Vagina (tissue), 2 donors: ENCODE data around the gene NYAP1. TPM values are rescaled to one million over a fixed set of nuclear protein-coding genes. Genes with fewer than 3 reads are reported as not detected.
"Not testable (repeated sequence)": the region's sequence is repeated elsewhere in the genome, so short reads cannot be mapped to it uniquely, and the experiment has no call there.

ENCODE experiments used
- DNase-seq, 2 donors: peaks; one replicate each; pipeline ENCODE4 v3.0.0-alpha.2; 2017; ENCODE audit errors: extremely low spot score in 2 of 2
- H3K27ac ChIP-seq: fragments of 200-600 bp; sonication (generic); one replicate; pipeline ENCODE4 v1.5.1; 2019
- H3K27me3 ChIP-seq: fragments of 200-600 bp; sonication (generic); one replicate; pipeline ENCODE4 v1.5.1; 2019
- H3K36me3 ChIP-seq, 2 donors: fragments of 200-600 bp; sonication (generic); one replicate each; pipeline ENCODE4 v1.5.1; 2017 to 2019
- H3K4me1 ChIP-seq: fragments of 200-600 bp; sonication (generic); one replicate; pipeline ENCODE4 v1.5.1; 2019
- H3K4me3 ChIP-seq, 2 donors: fragments of 200-600 bp; sonication (generic); 1 replicate in 1 of 2; 2 replicates in 1 of 2; pipeline ENCODE4 v1.5.1; 2016 to 2019
- H3K9me3 ChIP-seq: fragments of 200-600 bp; sonication (generic); one replicate; pipeline ENCODE4 v1.5.1; 2019
- CTCF ChIP-seq, 3 experiments: fragments of 450-650 bp in 2 of 3; fragments of 200-600 bp in 1 of 3; sonication (generic) in 1 of 3; IDR thresholded peaks; one replicate each; pipeline ENCODE4 v1.5.1; 2017 to 2019; ENCODE audit warnings: antibody characterized with exemption in 3 of 3, mild to moderate bottlenecking in 2 of 3, moderate library complexity in 2 of 3
- POLR2A ChIP-seq, 2 donors: fragments of 450-650 bp; IDR thresholded peaks; one replicate each; pipeline ENCODE4 v1.6.1; 2017; ENCODE audit warnings: antibody characterized with exemption in 2 of 2, mild to moderate bottlenecking in 2 of 2, moderate library complexity in 2 of 2
- POLR2AphosphoS5 ChIP-seq, 2 donors: sonication (generic); formaldehyde crosslinking; IDR thresholded peaks; one replicate each; pipeline ENCODE4 v1.9.0; 2017; ENCODE audit warnings: antibody characterized with exemption in 2 of 2, mild to moderate bottlenecking in 2 of 2, low read depth in 1 of 2; ENCODE audit not compliant: insufficient read depth in 1 of 2
- intact Hi-C: fragments of 100-400 bp; cut with DNase I; formaldehyde crosslinking; loops from one replicate; pipeline ENCODE4 v1.15.1; 2023
- total RNA-seq: library from RNA; depleted of rRNA; stranded (reverse); fragments of >200 nt; gene quantifications from one replicate; pipeline ENCODE4 v1.2.3, GENCODE V29; 2016

Gene NYAP1
- total RNA-seq, 1 donor from 2014 or later: 3.9 TPM

GRCh38 chr7:100493476-100494264 is 9.9 kb downstream of the NYAP1 start:
- Histone ChIP-seq H3K4me3 (peak overlapping the region; percentile 43 to 61), H3K27me3 (no peaks in the 10 kb centered on the region), H3K9me3 (no peaks in the 10 kb centered on the region), H3K36me3 (no peaks in the 10 kb centered on the region), H3K4me1 (peaks cover 20% of the 10 kb centered on the region), H3K27ac (peak overlapping the region; percentile 66)
- intact Hi-C loops: no loop called here
- no peak for DNase-seq
- TF ChIP-seq CTCF (IDR thresholded peaks at IDR 0.05) (no peak), POLR2AphosphoS5 (IDR thresholded peaks at IDR 0.05; ENCODE audit: insufficient read depth in 1 of 2, low read depth in 1 of 2) (no peak), POLR2A (IDR thresholded peaks at IDR 0.05) (no peak)

DNA sequence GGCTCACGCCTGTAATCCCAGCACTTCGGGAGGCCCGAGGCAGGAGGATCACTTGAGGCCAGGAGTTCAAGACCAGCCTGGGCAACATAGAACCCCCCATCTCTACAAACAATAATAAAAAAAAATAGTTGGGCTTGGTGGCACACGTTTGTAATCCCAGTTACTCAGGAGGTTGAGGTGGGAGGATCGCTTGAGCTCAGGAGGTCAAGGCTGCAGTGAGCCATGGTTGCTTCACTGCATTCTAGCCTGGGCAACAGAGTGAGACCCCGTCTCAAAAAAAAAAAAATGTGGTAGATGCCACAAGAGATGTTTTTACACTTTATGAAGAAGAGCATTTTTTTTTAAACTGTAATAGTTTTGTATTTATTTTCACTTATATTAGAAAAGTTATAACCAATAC is 12.8 kb downstream of the NYAP1 start:
- no peaks in the 10 kb centered on the region for H3K9me3 ChIP-seq
- intact Hi-C loops: no loop called here
- no peaks in the 10 kb centered on the region for H3K27me3 ChIP-seq
- TF ChIP-seq POLR2AphosphoS5 (IDR thresholded peaks at IDR 0.05; ENCODE audit: insufficient read depth in 1 of 2, low read depth in 1 of 2): no peak
- no peak for TF ChIP-seq CTCF (IDR thresholded peaks at IDR 0.05)
- TF ChIP-seq POLR2A (IDR thresholded peaks at IDR 0.05): no peak
- no peak overlapping the region for H3K4me3 ChIP-seq
- no peak overlapping the region for H3K27ac ChIP-seq
- no peak for DNase-seq
- no peaks in the 10 kb centered on the region for H3K36me3 ChIP-seq
- H3K4me1 ChIP-seq: peaks cover 12% of the 10 kb centered on the region

DNA sequence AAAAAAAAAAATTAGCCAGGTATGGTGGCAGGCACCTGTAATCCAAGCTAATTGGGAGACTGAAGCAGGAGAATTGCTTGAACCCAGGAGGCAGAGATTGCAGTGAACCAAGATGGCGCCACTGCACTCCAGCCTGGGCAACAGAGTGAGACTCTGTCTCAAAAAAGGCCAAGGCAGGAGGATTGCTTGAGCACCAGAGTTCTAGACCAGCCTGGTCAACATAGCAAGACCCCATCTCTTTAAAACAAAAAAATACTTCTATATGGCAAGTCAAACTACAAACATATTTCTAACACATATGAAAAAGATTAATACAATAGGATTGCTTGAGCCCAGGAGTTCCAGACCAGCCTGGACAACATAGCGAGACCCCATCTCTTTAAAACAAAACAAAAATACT is 17.0 kb downstream of the NYAP1 start:
- H3K4me1 ChIP-seq, intact Hi-C loops, H3K27ac ChIP-seq, H3K27me3 ChIP-seq, DNase-seq, H3K4me3 ChIP-seq, H3K9me3 ChIP-seq, H3K36me3 ChIP-seq: not testable (repeated sequence)

DNA sequence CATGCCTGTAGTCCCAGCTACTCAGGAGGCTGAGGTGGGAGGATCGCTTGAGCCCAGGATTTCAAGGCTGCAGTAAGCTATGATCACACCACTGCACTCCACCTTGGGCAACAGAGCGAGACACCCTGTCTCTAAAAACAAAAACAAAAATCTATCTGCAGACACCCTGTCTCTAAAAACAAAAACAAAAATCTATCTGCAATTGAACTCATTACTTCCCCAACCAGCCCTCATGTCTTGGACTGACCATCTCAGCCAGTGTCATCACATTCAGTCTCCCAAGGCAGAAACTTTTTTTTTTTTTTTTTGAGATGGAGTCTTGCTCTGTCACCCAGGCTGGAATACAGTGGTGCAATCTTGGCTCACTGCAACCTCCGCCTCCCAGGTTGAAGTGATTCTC is 20.3 kb downstream of the NYAP1 start:
- intact Hi-C loops, H3K4me3 ChIP-seq: not testable (repeated sequence)

DNA sequence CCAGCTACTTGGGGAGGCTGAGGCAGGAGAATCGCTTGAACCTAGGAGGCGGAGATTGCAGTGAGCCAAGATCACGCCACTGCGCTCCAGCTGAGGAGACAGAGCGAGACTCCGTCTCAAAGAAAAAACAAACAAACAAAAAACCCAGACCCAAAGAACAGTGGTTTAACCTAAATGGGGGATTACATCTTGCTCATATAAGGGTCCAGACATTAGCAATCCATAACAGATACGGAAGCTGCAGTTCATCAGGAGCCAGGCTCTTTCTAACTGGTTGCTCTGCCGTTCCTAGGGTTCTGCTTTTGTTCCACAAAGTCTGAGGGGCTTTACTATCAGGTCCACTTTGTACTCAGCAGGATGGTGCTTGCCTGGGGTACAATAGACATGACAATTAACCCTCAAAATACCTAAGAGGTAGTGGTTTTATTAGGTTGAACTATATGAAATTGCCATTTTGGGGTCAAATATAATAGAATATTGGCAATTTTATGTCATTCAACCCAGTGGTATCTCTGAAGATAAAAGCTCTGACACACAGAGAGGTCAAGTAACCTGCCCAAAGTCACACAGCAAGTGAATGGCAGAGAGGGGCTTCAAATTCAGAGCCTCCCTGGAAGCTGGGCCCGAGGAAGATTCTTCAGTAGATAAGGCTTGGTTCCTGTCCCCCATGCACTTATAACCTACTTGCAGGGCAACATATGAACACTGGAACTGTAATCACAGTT is 21.3 kb downstream of the NYAP1 start:
- Histone ChIP-seq H3K4me1 (no peaks in the 10 kb centered on the region), H3K27ac (no peak overlapping the region), H3K9me3 (no peaks in the 10 kb centered on the region), H3K4me3 (no peak overlapping the region), H3K36me3 (no peaks in the 10 kb centered on the region), H3K27me3 (no peaks in the 10 kb centered on the region)
- TF ChIP-seq POLR2AphosphoS5 (IDR thresholded peaks at IDR 0.05; ENCODE audit: insufficient read depth in 1 of 2, low read depth in 1 of 2) (no peak), POLR2A (IDR thresholded peaks at IDR 0.05) (no peak), CTCF (IDR thresholded peaks at IDR 0.05) (no peak)
- intact Hi-C loops: no loop called here
- no peak for DNase-seq

More for the DNA sequence above, 20.3 kb downstream of the NYAP1 start:
- H3K27me3 ChIP-seq, DNase-seq, H3K27ac ChIP-seq, H3K4me1 ChIP-seq, H3K36me3 ChIP-seq, H3K9me3 ChIP-seq: not testable (repeated sequence)

DNA sequence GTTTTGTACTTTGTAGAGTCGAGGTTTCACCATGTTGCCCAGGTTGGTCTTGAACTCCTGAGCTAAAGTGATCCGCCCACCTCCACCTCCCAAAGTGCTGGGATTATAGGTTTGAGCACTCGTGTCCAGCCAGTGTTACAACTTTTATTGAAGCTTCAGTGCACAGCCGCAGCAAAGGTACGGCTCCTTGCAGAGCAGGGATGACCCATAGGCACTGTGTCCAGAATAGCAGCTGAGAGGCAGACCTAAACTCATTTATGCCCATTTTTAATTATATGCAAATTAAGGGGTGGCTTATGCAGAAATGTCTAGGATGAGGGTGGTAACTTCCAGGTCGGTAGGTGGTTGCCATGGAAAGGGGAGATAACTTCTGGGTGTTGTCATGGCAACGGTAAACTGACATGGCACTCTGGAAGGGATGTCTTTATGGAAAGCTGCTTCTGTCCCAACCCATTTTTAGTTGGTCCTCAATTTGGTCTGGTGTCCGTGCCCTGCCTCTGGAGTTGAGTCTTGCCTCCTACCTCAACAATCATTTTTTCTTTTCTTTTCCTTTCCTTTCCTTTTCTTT is 22.7 kb downstream of the NYAP1 start:
- intact Hi-C loops: no loop called here
- no peak for DNase-seq
- Histone ChIP-seq H3K9me3 (no peaks in the 10 kb centered on the region), H3K27me3 (no peaks in the 10 kb centered on the region), H3K27ac (no peak overlapping the region), H3K4me3 (no peak overlapping the region), H3K4me1 (no peaks in the 10 kb centered on the region), H3K36me3 (no peaks in the 10 kb centered on the region)
- TF ChIP-seq POLR2AphosphoS5 (IDR thresholded peaks at IDR 0.05; ENCODE audit: insufficient read depth in 1 of 2, low read depth in 1 of 2) (no peak), CTCF (IDR thresholded peaks at IDR 0.05) (no peak), POLR2A (IDR thresholded peaks at IDR 0.05) (no peak)
